Endodermal cell (in vitro differentiated cells): ENCODE results near the gene IBTK. TPM values are rescaled to one million over a fixed set of nuclear protein-coding genes. Genes with fewer than 3 reads are reported as not detected.
A peak's percentile ranks its signal among the peaks of the same experiment; 100 is the strongest.
"Not testable (repeated sequence)": the region's sequence is repeated elsewhere in the genome, so short reads cannot be mapped to it uniquely, and the experiment has no call there.

ENCODE experiments used
- DNase-seq: peaks from one replicate; pipeline ENCODE4 v3.0.0-alpha.2; 2017
- H3K27ac ChIP-seq: 2 replicates; pipeline ENCODE4 v1.5.1; 2013; ENCODE audit warnings: mild to moderate bottlenecking, low read depth, low read length, moderate library complexity
- H3K27me3 ChIP-seq: 2 replicates; pipeline ENCODE4 v1.6.1; 2013; ENCODE audit warnings: mild to moderate bottlenecking, low read length, moderate library complexity; ENCODE audit not compliant: insufficient read depth, control insufficient read depth, poor library complexity, severe bottlenecking
- H3K36me3 ChIP-seq: 2 replicates; pipeline ENCODE4 v1.7.0; 2013; ENCODE audit warnings: mild to moderate bottlenecking, low read length, moderate library complexity; ENCODE audit not compliant: control insufficient read depth, insufficient read depth
- H3K4me1 ChIP-seq: one replicate; pipeline ENCODE4 v1.7.0; 2013; ENCODE audit warnings: low read length; ENCODE audit not compliant: control insufficient read depth, insufficient read depth
- H3K4me3 ChIP-seq: 2 replicates; pipeline ENCODE4 v1.5.1; 2013; ENCODE audit warnings: mild to moderate bottlenecking, low read length, moderate library complexity
- H3K9ac ChIP-seq: 2 replicates; pipeline ENCODE4 v1.6.1; 2013; ENCODE audit warnings: mild to moderate bottlenecking, low read length, moderate library complexity; ENCODE audit not compliant: poor library complexity, severe bottlenecking; ENCODE audit errors: extremely low read depth
- H3K9me3 ChIP-seq: 2 replicates; pipeline ENCODE4 v1.6.1; 2013; ENCODE audit warnings: mild to moderate bottlenecking, low read length, moderate library complexity; ENCODE audit not compliant: control insufficient read depth
- H3K27ac Mint-ChIP-seq: 2 replicates; pipeline ENCODE4 v1.8.0; 2020; ENCODE audit warnings: mixed read lengths
- H3K27me3 Mint-ChIP-seq: 2 replicates; pipeline ENCODE4 v1.8.0; 2021; ENCODE audit warnings: mild to moderate bottlenecking, mixed read lengths; ENCODE audit not compliant: insufficient read depth
- H3K36me3 Mint-ChIP-seq: 2 replicates; pipeline ENCODE4 v1.8.0; 2020; ENCODE audit warnings: low read depth, mixed read lengths
- H3K4me1 Mint-ChIP-seq: 2 replicates; pipeline ENCODE4 v1.8.0; 2020; ENCODE audit warnings: mixed read lengths
- H3K4me3 Mint-ChIP-seq: 2 replicates; pipeline ENCODE4 v1.8.0; 2020; ENCODE audit warnings: mild to moderate bottlenecking, moderate library complexity, mixed read lengths
- H3K9me3 Mint-ChIP-seq: 2 replicates; pipeline ENCODE4 v1.8.0; 2020; ENCODE audit warnings: mild to moderate bottlenecking, mixed read lengths
- CTCF ChIP-seq: fragments of 200-600 bp; sonication (generic); conservative IDR thresholded peaks from 2 replicates; pipeline ENCODE4 v1.5.0; 2021; ENCODE audit warnings: antibody characterized with exemption, mild to moderate bottlenecking
- WGBS, 2 experiments: methylation state at CpG; one replicate each; pipeline versions ENCODE4 v1.1.5 to v1.1.7; 2013; ENCODE audit warnings: missing lambda C conversion rate in 2 of 2, mixed read lengths in 1 of 2; ENCODE audit not compliant: insufficient coverage in 1 of 2, insufficient read length in 1 of 2; 5-methylcytosine and 5-hydroxymethylcytosine counted together
- total RNA-seq, 2 donors: library from RNA; stranded (reverse); fragmentation: NEBNext Ultra II Directional in 1 of 2; extraction: Animal tissue kit (Norgen Biotek cat#: 25700) in 1 of 2; gene quantifications; 2 replicates in 1 of 2; 3 replicates in 1 of 2; pipeline ENCODE4 v1.2.1, GENCODE V29; 2021

IBTK gene
- total RNA-seq, 2 donors from 2014 or later: 35.8 to 46.2 TPM

- H3K27me3 ChIP-seq: no peaks in the 10 kb centered on the region
- WGBS, 2 experiments: 84% methylated on average over 1 of the region's 1 CpG; no CpG with 5 or more reads in 1 of the 2 experiments
- peaks cover 10% of the 10 kb centered on the region for H3K9me3 ChIP-seq
Observed at GRCh38 chr6:82259389-82259788, 11.8 kb upstream of the IBTK start.

GRCh38 chr6:82257088-82257774, 9.7 kb upstream of the IBTK start:
- WGBS, 2 experiments: 9 to 38% methylated on average over 1 of the region's 1 CpG
- H3K4me1 Mint-ChIP-seq: peaks cover 41% of the 10 kb centered on the region
- peak; percentile 70 for TF ChIP-seq CTCF

More at GRCh38 chr6:82259389-82259788, 11.8 kb upstream of the IBTK start:
- Histone ChIP-seq H3K27ac (no peak overlapping the region), H3K4me3 (no peak overlapping the region), H3K4me1 (peaks cover 3% of the 10 kb centered on the region), H3K36me3 (no peaks in the 10 kb centered on the region), H3K9ac (no peak overlapping the region)
- DNase-seq: no peak
- H3K9me3 Mint-ChIP-seq: no peaks in the 10 kb centered on the region
- peak overlapping the region; percentile 75 for H3K27ac Mint-ChIP-seq
- no peak for TF ChIP-seq CTCF
- H3K4me1 Mint-ChIP-seq: peaks cover 45% of the 10 kb centered on the region
- H3K27me3 Mint-ChIP-seq: no peaks in the 10 kb centered on the region
- no peaks in the 10 kb centered on the region for H3K36me3 Mint-ChIP-seq
- no peak overlapping the region for H3K4me3 Mint-ChIP-seq

GRCh38 chr6:82254722-82255121, 7.2 kb upstream of the IBTK start:
- H3K9ac ChIP-seq, H3K27ac ChIP-seq, H3K27me3 ChIP-seq, H3K4me3 Mint-ChIP-seq, H3K4me3 ChIP-seq, H3K4me1 ChIP-seq, H3K9me3 ChIP-seq, H3K27ac Mint-ChIP-seq, H3K27me3 Mint-ChIP-seq, H3K36me3 ChIP-seq, DNase-seq, H3K9me3 Mint-ChIP-seq, H3K36me3 Mint-ChIP-seq: not testable (repeated sequence)
- H3K4me1 Mint-ChIP-seq: peaks cover 32% of the 10 kb centered on the region
- WGBS, 2 experiments: 81% methylated on average over 4 of the region's 5 CpGs; no CpG with 5 or more reads in 1 of the 2 experiments

More at GRCh38 chr6:82257088-82257774, 9.7 kb upstream of the IBTK start:
- DNase-seq: peak; percentile 66
- no peaks in the 10 kb centered on the region for H3K36me3 Mint-ChIP-seq
- H3K9me3 Mint-ChIP-seq: no peaks in the 10 kb centered on the region
- H3K4me1 ChIP-seq: peaks cover 3% of the 10 kb centered on the region
- peak overlapping the region; percentile 43 for H3K4me3 Mint-ChIP-seq
- H3K27me3 Mint-ChIP-seq: no peaks in the 10 kb centered on the region
- peak overlapping the region; percentile 93 for H3K27ac Mint-ChIP-seq
- H3K9me3 ChIP-seq: peaks cover 10% of the 10 kb centered on the region
- H3K27me3 ChIP-seq: no peaks in the 10 kb centered on the region
- no peak overlapping the region for H3K9ac ChIP-seq
- no peak overlapping the region for H3K27ac ChIP-seq
- no peaks in the 10 kb centered on the region for H3K36me3 ChIP-seq
- H3K4me3 ChIP-seq: no peak overlapping the region
